HUES64 (cell line): ENCODE data around the gene KRTAP10-11. TPM values are rescaled to one million over a fixed set of nuclear protein-coding genes. Genes with fewer than 3 reads are reported as not detected.
"Not testable (repeated sequence)": the region's sequence is repeated elsewhere in the genome, so short reads cannot be mapped to it uniquely, and the experiment has no call there.

ENCODE experiments used
- H3K27ac ChIP-seq: 2 replicates; pipeline ENCODE4 v1.7.0; 2013; ENCODE audit warnings: low read depth, low read length, inconsistent platforms
- H3K27me3 ChIP-seq: 2 replicates; pipeline ENCODE4 v1.6.1; 2013; ENCODE audit warnings: mild to moderate bottlenecking, low read length; ENCODE audit not compliant: insufficient read depth
- H3K36me3 ChIP-seq: 2 replicates; pipeline ENCODE4 v1.6.1; 2013; ENCODE audit warnings: mild to moderate bottlenecking, low read length; ENCODE audit not compliant: insufficient read depth
- H3K4me1 ChIP-seq: 2 replicates; pipeline ENCODE4 v1.6.1; 2013; ENCODE audit warnings: mild to moderate bottlenecking, low read length, moderate library complexity; ENCODE audit not compliant: insufficient read depth
- H3K4me3 ChIP-seq: 2 replicates; pipeline ENCODE4 v1.5.1; 2013; ENCODE audit warnings: mild to moderate bottlenecking, low read length, moderate library complexity
- H3K9ac ChIP-seq: 2 replicates; pipeline ENCODE4 v1.6.1; 2013; ENCODE audit warnings: mild to moderate bottlenecking, low read depth, low read length
- H3K9me3 ChIP-seq: 2 replicates; pipeline ENCODE4 v1.6.1; 2013; ENCODE audit warnings: low read depth, low read length; ENCODE audit not compliant: insufficient read depth
- WGBS: fragments of 150-250, 120-280 bp; methylation state at CpG from one replicate; pipeline ENCODE4 v1.1.7; 2013; ENCODE audit warnings: missing lambda C conversion rate; 5-methylcytosine and 5-hydroxymethylcytosine counted together
- polyA plus RNA-seq, 2 experiments: library from polyadenylated mRNA; stranded (reverse); fragments of 50-300 nt; gene quantifications; one replicate each; pipeline ENCODE4 v1.2.3, GENCODE V29; 2013

KRTAP10-11 gene
- not detected for polyA plus RNA-seq (2013, experiment 1 of 2)
- polyA plus RNA-seq (2013, experiment 2 of 2), result not detected

GRCh38 chr21:44646366-44647221 is at the start of gene KRTAP10-11:
TSS of gene KRTAP10-11 (plus strand) at chr21:44646414. CDS start at chr21:44646459, 45 bp downstream.
- not testable (repeated sequence) for H3K36me3 ChIP-seq, H3K27ac ChIP-seq, H3K4me3 ChIP-seq, H3K27me3 ChIP-seq, H3K4me1 ChIP-seq, H3K9ac ChIP-seq
- peaks cover 17% of the 10 kb centered on the region for H3K9me3 ChIP-seq
- 87% methylated on average over 21 of the region's 21 CpGs for WGBS

GRCh38 chr21:44598061-44598460 is 48.2 kb upstream of the KRTAP10-11 start:
- Histone ChIP-seq H3K9me3 (no peaks in the 10 kb centered on the region), H3K4me3 (no peak overlapping the region), H3K4me1 (peaks cover 17% of the 10 kb centered on the region), H3K9ac (peak overlapping the region; percentile 43), H3K27me3 (no peaks in the 10 kb centered on the region), H3K27ac (peak overlapping the region; percentile 25; the same call in 1 of the 2 replicates), H3K36me3 (no peaks in the 10 kb centered on the region)
- WGBS, result 64% methylated on average over 11 of the region's 11 CpGs

GRCh38 chr21:44599264-44600029 is 46.8 kb upstream of the KRTAP10-11 start:
- H3K27ac ChIP-seq, result no peak overlapping the region
- no peaks in the 10 kb centered on the region for H3K9me3 ChIP-seq
- H3K4me3 ChIP-seq, result no peak overlapping the region
- WGBS, result 81% methylated on average over 8 of the region's 8 CpGs
- no peaks in the 10 kb centered on the region for H3K36me3 ChIP-seq
- peaks cover 13% of the 10 kb centered on the region for H3K4me1 ChIP-seq
- H3K9ac ChIP-seq, result no peak overlapping the region
- H3K27me3 ChIP-seq, result no peaks in the 10 kb centered on the region

- not testable (repeated sequence) for H3K27me3 ChIP-seq, H3K36me3 ChIP-seq, H3K9me3 ChIP-seq, H3K27ac ChIP-seq, H3K4me3 ChIP-seq, H3K9ac ChIP-seq
- peaks cover 13% of the 10 kb centered on the region for H3K4me1 ChIP-seq
- WGBS, result 90% methylated on average over 21 of the region's 23 CpGs
These were observed 45.9 kb upstream of the KRTAP10-11 start, which contains the start of gene KRTAP10-7 for GRCh38 chr21:44600118-44600978. TSS of gene KRTAP10-7 (plus strand) at chr21:44600597. CDS start at chr21:44600622, 25 bp downstream.

DNA sequence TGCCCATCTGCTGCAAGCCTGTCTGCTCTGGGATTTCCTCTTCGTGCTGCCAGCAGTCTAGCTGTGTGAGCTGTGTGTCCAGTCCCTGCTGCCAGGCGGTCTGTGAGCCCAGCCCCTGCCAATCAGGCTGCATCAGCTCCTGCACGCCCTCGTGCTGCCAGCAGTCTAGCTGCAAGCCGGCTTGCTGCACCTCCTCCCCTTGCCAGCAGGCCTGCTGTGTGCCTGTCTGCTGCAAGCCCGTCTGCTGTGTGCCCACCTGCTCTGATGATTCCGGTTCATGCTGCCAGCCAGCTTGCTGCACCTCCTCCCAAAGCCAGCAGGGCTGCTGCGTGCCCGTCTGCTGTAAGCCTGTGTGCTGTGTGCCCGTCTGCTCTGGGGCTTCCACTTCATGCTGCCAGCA is 45.1 kb upstream of the KRTAP10-11 start:
- not testable (repeated sequence) for H3K36me3 ChIP-seq, H3K27ac ChIP-seq, H3K27me3 ChIP-seq, H3K4me3 ChIP-seq, H3K9me3 ChIP-seq, H3K9ac ChIP-seq
- peaks cover 13% of the 10 kb centered on the region for H3K4me1 ChIP-seq
- 88% methylated on average over 10 of the region's 10 CpGs for WGBS

- Histone ChIP-seq H3K36me3 (no peaks in the 10 kb centered on the region), H3K27ac (no peak overlapping the region), H3K9me3 (peaks cover 3% of the 10 kb centered on the region; the same call in 1 of the 2 replicates), H3K4me3 (no peak overlapping the region), H3K9ac (no peak overlapping the region), H3K27me3 (no peaks in the 10 kb centered on the region), H3K4me1 (peaks cover 13% of the 10 kb centered on the region)
- 87% methylated on average over 23 of the region's 23 CpGs for WGBS
These were observed 44.4 kb upstream of the KRTAP10-11 start for GRCh38 chr21:44601596-44602462.

DNA sequence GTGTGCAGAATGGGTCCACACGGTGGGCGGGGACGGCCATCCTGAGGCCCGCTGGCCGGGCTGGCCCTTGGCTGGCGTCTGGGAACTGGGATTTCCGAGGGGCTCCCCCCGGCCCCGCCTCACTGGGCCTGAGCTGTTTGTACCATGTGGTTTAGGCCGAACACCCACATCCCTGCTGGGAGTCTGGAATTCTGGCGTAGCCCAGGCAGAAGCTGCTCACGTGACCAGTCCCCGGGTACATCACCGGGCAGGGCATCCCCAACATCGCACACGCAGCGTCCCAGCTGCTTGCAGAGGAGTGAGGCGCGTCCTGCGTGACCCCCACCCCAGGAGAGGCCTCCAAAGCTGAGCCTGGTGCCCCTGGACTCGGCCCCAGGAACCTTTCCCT is 43.8 kb upstream of the KRTAP10-11 start:
- H3K9ac ChIP-seq, result no peak overlapping the region
- H3K27me3 ChIP-seq, result no peaks in the 10 kb centered on the region
- no peak overlapping the region for H3K4me3 ChIP-seq
- no peaks in the 10 kb centered on the region for H3K36me3 ChIP-seq
- peaks cover 3% of the 10 kb centered on the region; the same call in 1 of the 2 replicates for H3K9me3 ChIP-seq
- 88% methylated on average over 20 of the region's 21 CpGs for WGBS
- no peak overlapping the region for H3K27ac ChIP-seq
- peaks cover 12% of the 10 kb centered on the region for H3K4me1 ChIP-seq

DNA sequence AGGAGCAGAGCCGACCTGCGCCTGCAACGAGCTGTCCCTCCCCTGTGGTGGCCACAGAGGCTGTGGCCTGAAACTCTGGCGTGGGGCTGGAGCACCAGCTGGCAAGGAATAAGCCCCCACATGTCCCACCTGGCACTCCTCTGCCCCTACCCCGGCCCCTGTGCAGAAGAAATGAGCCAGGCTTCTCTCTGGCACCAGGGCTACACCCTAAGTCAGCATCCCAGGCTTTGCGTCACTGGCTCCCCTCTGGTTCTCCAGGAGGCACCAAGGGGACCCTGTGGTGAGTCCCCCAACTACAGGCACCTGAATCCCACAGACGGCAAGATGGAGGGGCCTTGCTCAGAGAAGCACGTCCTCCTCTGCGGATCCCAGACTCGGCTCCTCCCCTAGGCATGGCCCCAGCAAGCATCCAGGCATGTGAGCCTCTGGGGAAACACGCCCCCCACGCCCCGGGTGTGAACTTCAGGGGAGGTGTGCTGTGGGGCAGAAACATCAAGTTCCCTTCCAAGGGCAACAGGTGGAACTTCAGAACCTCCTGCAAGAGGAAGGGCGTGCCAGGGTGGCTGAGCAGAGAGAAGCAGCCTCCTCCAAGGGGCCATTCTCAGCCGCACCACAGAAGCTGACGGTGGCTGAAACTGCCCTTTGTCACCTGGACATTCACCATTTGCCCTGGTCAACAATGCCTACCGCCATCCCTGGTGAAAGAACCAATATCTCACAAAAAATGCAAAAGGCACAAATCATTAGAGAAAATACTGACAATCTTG is 42.9 kb upstream of the KRTAP10-11 start:
- WGBS, result 68% methylated on average over 17 of the region's 17 CpGs
- H3K36me3 ChIP-seq, result no peaks in the 10 kb centered on the region
- no peaks in the 10 kb centered on the region for H3K27me3 ChIP-seq
- no peak overlapping the region for H3K27ac ChIP-seq
- H3K4me1 ChIP-seq, result peaks cover 5% of the 10 kb centered on the region
- peaks cover 3% of the 10 kb centered on the region; the same call in 1 of the 2 replicates for H3K9me3 ChIP-seq
- no peak overlapping the region for H3K9ac ChIP-seq
- no peak overlapping the region for H3K4me3 ChIP-seq

DNA sequence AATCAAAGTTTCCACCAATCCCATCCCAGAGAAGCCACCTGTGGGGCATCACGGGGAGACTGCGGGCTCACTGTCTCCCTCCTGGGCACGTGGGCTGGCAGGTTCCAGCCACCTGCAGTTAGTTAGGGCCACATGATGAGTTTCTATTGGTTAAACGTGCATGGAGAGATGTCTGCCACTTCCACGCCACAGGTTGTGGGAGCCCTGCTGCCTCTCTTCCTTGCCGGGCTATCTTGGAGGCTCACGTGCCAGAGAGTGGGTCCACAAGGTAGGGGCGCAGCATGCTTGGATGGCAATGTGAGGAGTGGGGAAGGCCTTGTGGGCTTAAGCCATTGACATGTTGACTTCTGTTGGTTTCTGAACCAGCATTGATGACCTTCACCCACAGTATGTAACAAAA is 42.3 kb upstream of the KRTAP10-11 start:
- WGBS, result 94% methylated on average over 8 of the region's 8 CpGs

More for the DNA sequence above, 42.3 kb upstream of the KRTAP10-11 start:
- no peak overlapping the region for H3K9ac ChIP-seq
- peaks cover 3% of the 10 kb centered on the region; the same call in 1 of the 2 replicates for H3K9me3 ChIP-seq
- no peaks in the 10 kb centered on the region for H3K36me3 ChIP-seq
- H3K27me3 ChIP-seq, result no peaks in the 10 kb centered on the region
- no peak overlapping the region for H3K4me3 ChIP-seq
- no peaks in the 10 kb centered on the region for H3K4me1 ChIP-seq
- H3K27ac ChIP-seq, result no peak overlapping the region
